NCI-H345 treated with DMSO at 0.1 percent for 48 hours (cell line): ENCODE measurements around the gene NMU.
"Not testable (repeated sequence)": the region's sequence is repeated elsewhere in the genome, so short reads cannot be mapped to it uniquely, and the experiment has no call there.

Experiments
- DNase-seq: peaks from one replicate; lab custom pipeline; 2025; ENCODE audit not compliant: unreplicated experiment; lab: John Stamatoyannopoulos, UW

NMU gene

DNA sequence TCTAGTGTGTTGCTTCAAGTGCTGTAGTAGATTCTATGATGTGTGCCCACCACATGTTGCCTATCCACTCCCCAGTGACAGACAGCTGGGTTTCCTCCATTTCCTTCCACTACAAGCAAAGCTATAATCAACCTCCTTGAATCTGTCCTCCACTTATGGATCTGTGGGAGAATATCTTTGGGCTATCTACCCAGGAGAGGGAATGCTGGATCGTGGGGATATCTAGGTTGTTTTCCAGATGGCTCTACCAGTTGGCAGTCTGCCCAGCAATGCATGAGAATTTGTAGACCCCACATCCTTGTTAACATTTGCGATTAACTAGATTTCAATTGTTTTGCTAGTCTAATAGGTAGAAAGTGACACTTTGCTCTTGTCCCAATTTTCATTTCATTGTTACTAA, 10.3 kb downstream of the NMU start:
- DNase-seq = no peak

DNA sequence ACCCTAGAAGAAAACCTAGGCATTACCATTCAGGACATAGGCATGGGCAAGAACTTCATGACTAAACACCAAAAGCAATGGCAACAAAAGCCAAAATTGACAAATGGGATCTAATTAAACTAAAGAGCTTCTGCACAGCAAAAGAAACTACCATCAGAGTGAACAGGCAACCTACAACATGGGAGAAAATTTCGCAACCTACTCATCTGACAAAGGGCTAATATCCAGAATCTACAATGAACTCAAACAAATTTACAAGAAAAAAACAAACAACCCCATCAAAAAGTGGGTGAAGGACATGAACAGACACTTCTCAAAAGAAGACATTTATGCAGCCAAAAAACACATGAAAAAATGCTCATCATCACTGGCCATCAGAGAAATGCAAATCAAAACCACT, 12.0 kb downstream of the NMU start:
- DNase-seq = not testable (repeated sequence)

DNA sequence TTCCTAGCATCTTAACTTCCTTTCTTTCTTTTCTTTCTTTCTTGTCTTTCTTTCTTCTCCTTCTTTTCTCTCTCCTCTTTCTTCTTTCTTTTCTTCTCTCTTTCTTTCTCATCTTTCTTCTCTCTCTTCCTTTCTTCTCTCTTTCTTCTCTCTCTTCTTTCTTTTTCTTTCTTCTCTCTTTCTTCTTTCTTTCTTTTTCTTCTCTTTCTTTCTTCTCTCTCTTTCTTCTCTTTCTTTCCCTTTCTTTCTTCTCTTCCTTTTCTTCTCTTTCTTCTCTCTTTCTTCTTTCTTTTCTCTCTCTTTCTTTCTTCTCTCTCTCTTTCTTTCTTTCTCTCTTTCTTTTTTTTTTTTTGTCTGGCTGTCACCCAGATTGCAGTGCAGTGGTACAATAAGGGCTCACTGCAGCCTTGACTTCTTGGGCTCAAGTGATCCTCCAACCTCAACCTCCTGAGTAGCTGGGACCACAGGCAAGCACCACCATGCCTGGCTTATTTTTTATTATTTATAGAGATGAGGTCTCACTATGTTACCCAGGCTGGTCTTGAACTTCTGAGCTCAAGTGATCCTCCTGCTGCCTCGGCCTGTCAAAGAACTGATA, 17.5 kb downstream of the NMU start:
- no peak for DNase-seq

DNA sequence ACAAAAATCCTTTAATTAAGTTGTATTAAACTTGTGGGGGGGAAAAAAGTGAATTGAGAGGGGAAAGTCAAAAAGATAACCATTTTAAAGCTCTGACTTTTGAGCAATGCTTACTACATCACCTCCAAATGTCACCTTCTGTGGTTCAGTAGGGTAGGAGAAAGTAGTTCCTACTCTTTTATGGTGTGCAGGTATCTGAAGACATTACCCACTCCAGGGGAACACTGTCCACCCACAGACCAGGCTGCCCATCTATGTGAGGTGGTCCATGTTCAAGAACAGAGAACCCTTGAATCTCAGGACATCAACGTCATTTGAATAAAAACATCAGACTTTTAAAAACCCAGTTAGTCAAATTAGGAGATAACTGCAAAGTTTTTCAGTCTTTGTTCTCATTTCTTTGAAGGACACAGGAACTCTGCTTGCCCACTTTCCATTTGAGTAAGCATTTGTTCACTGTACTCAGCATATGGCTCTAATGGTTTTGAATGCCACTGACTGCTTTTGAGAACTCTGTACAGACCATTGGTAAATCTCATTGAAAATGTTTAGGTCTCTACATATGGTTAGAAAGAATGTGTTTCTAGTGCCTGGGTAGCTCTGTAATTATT, 18.4 kb downstream of the NMU start:
- no peak for DNase-seq

DNA sequence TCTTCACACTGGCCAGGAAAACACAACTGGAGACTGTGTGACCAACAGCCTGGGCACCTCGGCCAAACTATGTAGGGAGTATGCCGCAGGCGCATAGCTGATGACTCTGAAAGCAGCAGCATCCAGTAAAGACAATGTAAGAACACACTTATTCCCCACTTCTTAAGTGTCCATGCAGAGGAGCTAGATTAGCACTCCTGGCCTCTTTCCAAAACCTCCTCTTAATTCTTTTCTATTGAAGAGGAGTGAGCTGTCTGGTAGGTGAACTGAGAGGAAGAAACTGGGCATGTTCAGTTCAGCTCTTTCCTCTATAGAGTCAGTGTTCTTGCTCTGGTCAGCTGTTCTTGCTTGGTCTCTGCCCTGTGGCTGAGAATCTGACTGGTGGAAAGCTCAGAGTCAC, 21.1 kb downstream of the NMU start:
- DNase-seq = no peak

DNA sequence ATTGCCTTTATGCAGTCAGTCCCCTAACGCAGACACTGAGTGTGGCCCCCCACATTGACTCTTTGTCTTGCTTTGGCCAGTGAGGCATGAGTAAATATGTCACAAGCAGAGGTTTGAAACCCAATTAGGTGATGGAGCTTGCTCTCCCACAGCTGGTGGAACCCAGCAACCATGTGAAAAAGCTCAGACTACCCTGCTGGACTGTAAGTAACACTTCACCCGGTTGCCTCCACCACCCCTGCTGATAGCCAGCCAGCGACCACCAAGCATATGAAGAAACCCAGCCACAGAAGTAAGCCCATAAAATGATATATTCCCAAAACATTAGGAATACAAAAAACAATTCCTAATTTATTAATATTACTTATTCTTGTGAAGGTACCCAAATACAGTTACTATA, 22.5 kb downstream of the NMU start:
- DNase-seq = no peak

DNA sequence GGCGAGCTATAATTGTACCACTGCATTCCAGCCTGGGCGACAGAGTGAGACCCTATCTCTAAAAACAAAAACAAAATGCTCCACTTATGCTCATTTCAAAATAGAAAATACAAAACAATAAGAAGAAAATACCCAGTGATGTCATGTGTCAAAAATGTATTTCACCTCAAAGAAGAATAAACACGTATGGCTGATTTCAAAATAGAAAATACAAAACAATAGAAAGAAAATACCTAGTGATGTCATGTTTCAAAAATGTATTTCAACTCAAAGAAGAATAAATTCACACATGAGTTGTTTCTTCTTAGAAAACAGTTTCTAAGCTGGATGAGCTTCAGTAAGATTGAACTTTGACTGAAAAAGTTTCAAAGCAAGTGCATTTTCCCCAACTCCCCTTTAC, 23.8 kb downstream of the NMU start:
- DNase-seq = no peak

DNA sequence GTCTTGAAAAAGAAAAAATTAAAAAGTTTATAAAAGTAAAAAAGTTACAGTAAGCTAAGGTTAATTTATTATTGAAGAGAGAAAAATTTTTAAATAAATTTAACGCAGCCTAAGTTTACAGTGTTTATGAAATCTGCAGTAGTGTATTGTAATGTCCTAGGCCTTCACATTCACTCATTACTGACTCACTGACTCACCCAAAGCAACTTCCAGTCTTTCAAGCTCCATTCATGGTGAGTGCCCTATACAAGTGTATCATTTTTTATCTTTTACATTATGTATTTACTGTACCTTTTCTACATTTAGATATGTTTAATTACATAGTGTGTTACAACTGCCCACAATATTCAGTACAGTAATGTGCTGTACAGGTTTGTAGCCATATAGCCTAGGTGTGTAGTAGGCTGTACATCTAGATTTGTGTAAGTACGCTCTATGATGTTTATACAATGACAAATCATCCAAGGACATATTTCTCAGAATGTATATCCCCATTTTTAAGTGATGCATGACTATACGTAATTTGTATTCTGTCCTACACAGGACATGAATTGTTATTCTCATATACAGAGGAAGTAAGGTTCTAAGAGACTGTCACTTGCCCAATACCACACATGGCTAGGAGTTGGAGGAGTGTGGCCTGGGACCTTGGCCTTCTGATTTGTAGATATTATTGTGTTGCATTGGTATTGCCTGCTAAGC, 24.6 kb downstream of the NMU start:
- DNase-seq = no peak

DNA sequence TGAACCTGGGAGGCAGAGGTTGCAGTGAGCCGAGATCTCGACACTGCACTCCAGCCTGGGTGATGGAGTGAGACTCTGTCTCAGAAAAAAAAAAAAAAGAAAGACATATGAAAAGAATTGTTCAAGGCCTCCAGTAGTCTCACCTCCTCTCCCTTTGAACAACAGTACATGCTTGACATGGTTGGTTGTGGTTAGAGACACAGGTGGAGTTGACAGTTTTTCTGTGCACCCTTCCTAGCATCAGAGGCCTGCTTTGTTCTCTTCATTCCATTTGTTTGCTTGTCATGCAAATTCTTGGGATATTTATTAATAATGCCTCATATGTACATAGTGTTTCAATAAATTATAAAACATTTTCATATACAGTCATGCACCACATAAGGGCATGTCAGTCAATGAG, 25.7 kb downstream of the NMU start:
- no peak for DNase-seq

DNA sequence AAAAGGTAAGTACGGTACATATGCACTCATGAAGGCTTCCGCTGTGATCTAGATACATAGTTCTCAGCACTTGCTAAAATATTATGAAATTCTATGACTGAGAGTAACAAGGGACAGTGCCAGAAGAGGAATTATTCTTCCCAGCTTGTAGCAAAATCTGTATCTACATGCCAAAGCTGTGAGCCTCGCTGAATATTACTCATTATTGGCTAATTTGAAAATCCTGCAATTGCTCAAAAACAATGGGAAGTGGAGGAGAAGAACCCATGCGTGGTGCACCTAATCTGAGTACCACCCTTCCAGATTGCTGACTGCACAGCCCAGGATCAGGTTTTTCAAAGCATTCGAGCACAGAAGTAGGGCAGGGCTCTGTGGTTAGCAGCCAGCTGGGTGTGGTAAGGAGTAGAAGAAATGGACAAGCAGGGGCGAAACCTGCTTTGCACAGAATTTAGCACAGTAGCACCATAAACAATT, 26.7 kb downstream of the NMU start:
- DNase-seq = no peak

DNA sequence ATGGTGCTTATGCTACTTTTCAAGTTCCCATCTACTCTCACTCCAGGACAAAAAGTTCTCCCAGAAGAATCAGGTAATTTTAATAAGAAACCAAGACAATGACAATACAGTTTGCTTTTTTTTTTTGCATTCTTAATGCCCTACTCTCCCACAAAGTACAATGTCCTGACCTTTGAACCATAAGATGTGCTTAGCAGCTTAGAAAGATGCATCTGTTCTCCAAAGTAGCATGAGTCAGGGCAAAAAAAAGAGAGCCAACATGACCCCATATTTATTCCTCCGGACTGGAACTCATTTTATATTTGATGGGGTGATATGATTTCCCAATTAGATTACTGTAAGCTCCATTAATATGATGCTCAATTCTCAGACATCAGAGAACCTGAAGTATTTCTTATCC, 27.5 kb downstream of the NMU start:
- no peak for DNase-seq

DNA sequence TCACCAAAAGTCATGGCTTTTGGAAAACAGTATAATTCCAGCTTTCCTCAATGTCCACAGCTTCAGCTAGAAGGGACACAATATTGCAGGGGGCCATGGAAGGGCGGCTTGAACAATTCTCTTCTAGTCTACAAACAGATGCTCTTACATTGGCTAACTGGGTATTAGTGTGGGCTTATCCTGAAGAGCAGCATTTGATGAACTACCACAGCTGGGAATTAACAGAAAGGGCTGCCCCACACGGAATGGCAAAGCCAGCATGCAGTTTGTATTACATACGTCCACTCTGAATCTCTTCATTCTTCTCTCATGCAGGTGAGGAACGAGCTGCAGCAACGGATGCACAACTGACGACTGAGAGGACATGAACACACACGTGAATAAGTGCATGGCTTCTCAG, 31.1 kb downstream of the NMU start:
- DNase-seq = no peak

DNA sequence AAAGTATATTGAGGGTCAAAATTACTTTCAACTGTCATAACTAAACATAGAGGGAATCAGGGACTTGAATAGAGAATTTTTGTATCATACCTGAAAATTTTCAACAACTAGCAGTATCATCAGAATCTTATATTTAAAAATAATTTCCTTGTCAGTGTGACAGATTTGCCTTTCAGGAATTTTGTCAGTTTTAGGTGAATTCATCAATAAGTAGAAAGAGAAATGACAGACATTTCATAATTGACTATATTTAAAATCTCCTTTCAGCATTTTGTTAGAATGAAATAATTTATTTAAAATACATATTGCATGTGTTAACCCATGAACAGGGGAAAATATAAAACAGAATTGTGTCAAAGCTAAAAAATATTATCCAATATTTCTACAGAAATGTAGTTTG, 35.5 kb downstream of the NMU start:
- no peak for DNase-seq

DNA sequence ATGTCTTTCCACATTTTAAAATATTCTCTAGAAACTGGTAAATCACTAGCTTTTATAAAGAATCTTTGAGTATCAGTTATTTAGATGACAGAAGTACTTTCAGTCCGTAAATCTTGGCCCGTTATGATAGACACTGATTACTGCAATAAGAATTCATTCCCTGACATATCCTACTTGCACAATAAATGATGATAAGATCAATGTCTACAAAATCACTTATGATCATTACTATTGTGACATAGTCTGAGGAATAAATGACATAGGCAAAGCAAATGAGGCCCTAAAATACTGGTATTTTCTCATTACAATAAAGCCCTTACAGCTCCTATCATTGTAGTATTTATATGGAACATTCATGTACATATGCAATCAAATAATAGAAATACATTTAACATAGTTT, 37.5 kb downstream of the NMU start:
- no peak for DNase-seq

DNA sequence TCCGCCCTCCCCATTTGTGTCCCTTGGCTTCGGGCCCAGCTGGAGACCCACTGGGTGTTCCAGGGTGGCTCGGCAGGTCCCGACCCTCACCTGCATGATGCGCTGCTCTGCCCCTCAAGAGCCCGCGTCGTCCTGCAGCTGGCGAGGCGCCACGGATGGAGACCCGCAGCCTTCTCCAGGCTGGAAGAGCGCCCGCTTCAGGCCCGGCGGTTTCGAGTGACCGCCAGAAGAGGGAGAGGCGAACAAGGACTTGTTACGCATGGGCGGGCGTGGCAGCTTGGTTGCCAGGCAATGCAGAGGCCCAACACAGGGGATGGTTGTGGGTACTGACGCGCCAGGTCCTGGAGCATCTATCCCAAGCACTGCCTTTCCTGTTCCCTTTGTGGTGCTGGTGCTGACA, 44.1 kb downstream of the NMU start, which contains the start of gene PDCL2:
TSS of gene PDCL2 (minus strand) at position 232 of the 400 bp plus-strand sequence. CDS start at position 96, 136 bp downstream.
- no peak for DNase-seq

DNA sequence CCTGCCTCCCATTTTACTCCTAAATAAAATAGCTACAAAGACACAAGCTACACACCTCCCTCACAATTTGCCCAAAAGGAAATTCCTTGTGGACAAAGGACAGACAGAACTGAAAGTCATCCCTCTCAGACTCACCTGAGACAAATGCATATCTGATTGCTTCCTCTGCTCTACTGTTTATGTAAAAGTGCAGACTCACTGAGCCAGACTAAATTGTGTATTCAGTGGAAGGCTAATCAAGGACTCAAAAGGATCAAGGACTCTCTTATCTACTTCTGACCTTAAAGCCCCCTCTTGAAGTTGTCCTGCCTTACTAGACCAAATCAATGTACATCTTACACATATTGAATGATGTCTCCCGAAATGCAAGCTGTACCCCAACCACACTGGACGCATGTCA, 47.9 kb downstream of the NMU start:
- DNase-seq = no peak

DNA sequence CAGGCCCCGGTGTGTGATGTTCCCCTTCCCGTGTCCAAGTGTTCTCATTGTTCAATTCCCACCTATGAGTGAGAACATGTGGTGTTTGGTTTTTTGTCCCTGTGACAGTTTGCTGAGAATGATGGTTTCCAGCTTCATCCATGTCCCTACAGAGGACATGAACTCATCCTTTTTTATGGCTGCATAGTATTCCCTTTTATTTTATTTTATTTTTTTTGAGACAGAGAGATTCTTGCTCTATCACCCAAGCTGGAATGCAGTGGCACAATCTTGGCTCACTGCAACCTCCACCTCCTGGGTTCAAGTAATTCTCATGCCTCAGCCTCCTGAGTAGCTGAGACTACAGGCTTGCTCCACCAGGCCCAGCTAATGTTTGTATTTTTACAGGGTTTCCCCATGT, 53.3 kb downstream of the NMU start:
- DNase-seq = not testable (repeated sequence)

DNA sequence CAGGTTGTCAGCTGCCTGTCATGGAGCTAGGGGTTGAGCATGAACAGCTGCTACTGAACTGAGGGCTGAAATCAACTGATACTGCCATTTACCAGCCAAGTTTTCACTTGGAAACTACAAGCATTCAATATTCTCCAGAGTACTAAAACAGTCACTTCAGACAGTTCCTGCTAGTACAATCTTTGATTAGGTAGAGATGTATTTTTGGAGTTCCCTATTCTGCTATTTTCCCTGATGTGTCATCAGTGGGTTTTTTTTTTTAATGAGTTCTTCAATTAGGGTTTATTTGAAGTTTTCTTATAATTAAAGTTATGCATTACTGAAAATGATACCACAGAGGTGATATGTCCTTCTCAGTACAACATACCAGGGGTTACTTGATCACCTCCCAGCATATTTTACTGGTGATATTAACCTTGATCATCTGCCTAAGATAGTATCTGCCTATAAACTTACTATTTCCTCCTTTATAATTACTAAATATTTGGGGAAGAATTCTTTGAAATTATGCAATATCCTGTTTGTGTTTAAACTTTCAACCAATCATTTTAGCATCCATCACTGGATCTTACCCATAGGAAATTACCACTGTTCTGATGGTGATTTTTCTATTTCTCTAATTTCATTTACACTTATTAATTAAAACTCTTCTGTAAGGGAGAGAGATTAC, 57.6 kb downstream of the NMU start:
- no peak for DNase-seq

DNA sequence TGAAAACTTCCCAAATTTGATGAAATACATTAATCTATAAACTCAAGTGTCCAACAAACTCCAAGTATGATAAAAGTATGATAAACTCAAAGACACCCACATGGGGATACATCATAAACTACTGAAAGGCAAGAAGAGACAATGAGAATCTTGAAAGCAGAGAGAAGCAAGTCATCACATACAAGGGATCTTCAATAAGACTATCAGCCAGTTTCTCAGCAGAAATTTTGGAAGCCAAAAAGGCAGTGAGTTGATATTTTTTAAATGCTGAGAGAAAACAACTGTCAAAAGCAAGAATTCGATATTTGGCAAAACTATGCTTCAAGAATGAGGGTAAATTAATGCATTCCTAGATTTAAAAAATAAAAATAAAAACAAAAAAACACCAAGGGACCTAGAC, 60.6 kb downstream of the NMU start:
- no peak for DNase-seq

DNA sequence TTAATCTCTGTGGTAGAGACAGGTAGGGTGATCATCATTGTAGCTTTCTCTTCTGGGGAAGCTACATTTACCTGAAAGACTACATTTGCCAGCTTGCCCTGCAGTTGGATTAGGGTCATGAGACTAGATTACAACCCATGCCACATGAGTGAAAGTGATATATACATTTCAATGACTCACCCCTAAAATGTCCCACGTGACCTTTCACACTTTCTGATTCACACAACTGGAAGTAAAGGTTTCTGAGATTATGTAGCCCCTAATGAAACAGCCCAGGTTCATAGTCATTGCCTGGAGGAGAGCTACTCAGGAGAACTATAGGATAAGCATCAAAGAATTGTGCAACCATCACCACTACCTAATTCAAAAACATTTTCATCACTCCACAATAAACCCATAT, 61.8 kb downstream of the NMU start:
- no peak for DNase-seq

DNA sequence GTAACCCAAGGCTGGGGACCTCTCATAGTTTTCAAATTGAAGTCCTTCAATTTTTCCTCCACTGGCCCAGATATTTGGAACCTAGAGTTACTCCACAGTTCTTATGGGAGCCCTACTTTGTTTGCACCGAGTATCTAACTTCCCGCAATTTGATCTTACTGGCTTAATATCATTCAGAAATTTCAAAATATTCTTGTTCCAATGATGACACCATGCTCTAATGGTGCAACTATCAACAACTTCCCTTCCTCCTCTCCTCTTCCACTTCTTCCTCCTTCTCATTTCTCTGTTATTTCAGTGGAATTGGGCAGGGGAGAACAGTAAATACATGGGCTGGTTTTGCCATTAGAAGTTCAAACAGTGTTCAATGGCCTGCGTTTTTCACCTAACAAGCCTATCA, 64.3 kb downstream of the NMU start:
- no peak for DNase-seq

DNA sequence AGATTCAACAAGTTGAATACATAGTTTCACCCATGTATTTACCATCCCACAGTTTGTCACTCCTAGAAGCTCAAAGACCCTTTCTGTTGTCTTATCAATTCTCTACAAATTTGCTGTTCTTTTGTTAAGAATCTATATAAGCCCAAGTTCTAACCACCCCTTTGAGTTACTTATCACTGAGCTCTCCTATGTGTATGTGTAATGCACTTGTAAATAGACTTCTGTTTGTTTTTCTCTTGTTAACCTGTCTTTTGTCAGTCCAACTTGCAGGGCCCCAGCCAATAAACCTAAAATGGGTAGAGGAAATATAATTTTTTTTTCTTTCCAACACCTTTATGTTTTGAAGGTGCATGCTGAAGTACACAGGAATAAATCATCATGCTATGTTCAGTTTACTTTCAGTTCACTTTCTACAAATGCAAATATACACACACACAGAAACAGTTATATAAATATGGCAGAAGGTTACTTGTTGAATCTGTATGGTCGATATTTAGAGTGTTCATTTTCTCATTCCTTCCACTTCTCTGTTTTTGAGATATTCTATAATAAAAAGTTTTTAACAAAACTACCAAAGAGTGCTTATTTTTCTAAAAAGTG, 67.1 kb downstream of the NMU start:
- no peak for DNase-seq
